IPS DF 19.7 (cell line): ENCODE measurements around the gene RPS15.

Experiments used
- DNase-seq: peaks from one replicate; pipeline ENCODE4 v3.0.0-alpha.2; 2013; ENCODE audit warnings: low read depth, low spot score

The RPS15 gene

GRCh38 chr19:1438035-1438932, at the start of gene RPS15:
TSS of gene RPS15 (plus strand) at chr19:1438396. CDS start at chr19:1438426, 30 bp downstream.
- no peak for DNase-seq

- no peak for DNase-seq
Observed at GRCh38 chr19:1388637-1389026, 49.6 kb upstream of the RPS15 start.

GRCh38 chr19:1389033-1389940, 48.9 kb upstream of the RPS15 start:
- no peak for DNase-seq

GRCh38 chr19:1390890-1391423, 47.2 kb upstream of the RPS15 start:
- no peak for DNase-seq

- no peak for DNase-seq
Observed at GRCh38 chr19:1392407-1392806, 45.8 kb upstream of the RPS15 start.

- no peak for DNase-seq
Observed at GRCh38 chr19:1392939-1393530, 45.2 kb upstream of the RPS15 start.

- no peak for DNase-seq
Observed at GRCh38 chr19:1393841-1394240, 44.4 kb upstream of the RPS15 start.

- DNase-seq, result no peak
Observed at GRCh38 chr19:1394252-1395193, 43.7 kb upstream of the RPS15 start.

GRCh38 chr19:1395194-1396018, 42.8 kb upstream of the RPS15 start:
- DNase-seq, result no peak

- DNase-seq, result no peak
Observed at GRCh38 chr19:1396019-1396767, 42.0 kb upstream of the RPS15 start.

- DNase-seq, result no peak
Observed at GRCh38 chr19:1396768-1397679, 41.2 kb upstream of the RPS15 start.

- DNase-seq, result no peak
Observed at GRCh38 chr19:1397838-1398237, 40.4 kb upstream of the RPS15 start.

GRCh38 chr19:1399079-1399478, 39.1 kb upstream of the RPS15 start:
- DNase-seq, result no peak

GRCh38 chr19:1399745-1400144, 38.5 kb upstream of the RPS15 start:
- DNase-seq, result no peak

GRCh38 chr19:1400281-1401137, 37.7 kb upstream of the RPS15 start:
- no peak for DNase-seq

GRCh38 chr19:1401138-1401888, 36.9 kb upstream of the RPS15 start, which contains the start of gene GAMT:
TSS of gene GAMT (minus strand) at chr19:1401542. CDS start at chr19:1401476, 66 bp downstream.
- no peak for DNase-seq
